GM12892 (cell line): ENCODE measurements around the gene GNAQ.

ENCODE experiments used
- POLR2A ChIP-seq: IDR thresholded peaks from 2 replicates; pipeline ENCODE4 v1.6.1; 2011; ENCODE audit warnings: low read depth, low read length, control low read depth
- TAF1 ChIP-seq: IDR thresholded peaks from 2 replicates; pipeline ENCODE4 v1.6.1; 2011; ENCODE audit warnings: low read depth, mild to moderate bottlenecking, control low read depth, low read length, borderline replicate concordance

GRCh38 chr9:77829420-77829819 is 202.2 kb downstream of the GNAQ start:
- TF ChIP-seq POLR2A (no peak), TAF1 (no peak)
